Thyroid gland (tissue), 4 donors: ENCODE measurements around the gene CDC42SE1.
"Not testable (repeated sequence)": the region's sequence is repeated elsewhere in the genome, so short reads cannot be mapped to it uniquely, and the experiment has no call there.

Experiments
- CTCF ChIP-seq, 6 experiments: fragments of 200-600 bp in 3 of 6; fragments of 450-650 bp in 3 of 6; sonication (generic) in 3 of 6; IDR thresholded peaks; one replicate each; pipeline ENCODE4 v1.5.1; 2016 to 2019; ENCODE audit warnings: antibody characterized with exemption in 6 of 6, mild to moderate bottlenecking in 2 of 6, inconsistent platforms in 1 of 6, moderate library complexity in 1 of 6
- POLR2A ChIP-seq, 2 donors: fragments of 450-650 bp; IDR thresholded peaks; one replicate each; pipeline ENCODE4 v1.6.1; 2017; ENCODE audit warnings: antibody characterized with exemption in 2 of 2, mild to moderate bottlenecking in 2 of 2, moderate library complexity in 1 of 2

- not testable (repeated sequence) for TF ChIP-seq CTCF, POLR2A (IDR thresholded peaks at IDR 0.05)
Measured at GRCh38 chr1:151097426-151097825, 38.0 kb upstream of the CDC42SE1 start.
